GM12801 (cell line): Measurements from ENCODE around the gene RAB7A.

ENCODE experiments used
- CTCF ChIP-seq: IDR thresholded peaks from one replicate; pipeline ENCODE4 v1.5.1; 2011; ENCODE audit warnings: control low read depth; ENCODE audit not compliant: insufficient read length; ENCODE audit errors: extremely low read depth

Gene RAB7A

GRCh38 chr3:128763967-128764366, 38.0 kb downstream of the RAB7A start:
- TF ChIP-seq CTCF: no peak

GRCh38 chr3:128764863-128765262, 38.9 kb downstream of the RAB7A start:
- no peak for TF ChIP-seq CTCF

- TF ChIP-seq CTCF: no peak
These were observed 41.2 kb downstream of the RAB7A start for GRCh38 chr3:128767094-128767750.

- TF ChIP-seq CTCF: no peak
These were observed 42.5 kb downstream of the RAB7A start for GRCh38 chr3:128768471-128768870.

- no peak for TF ChIP-seq CTCF
These were observed 44.4 kb downstream of the RAB7A start for GRCh38 chr3:128770387-128770786.

GRCh38 chr3:128775241-128775640, 49.3 kb downstream of the RAB7A start:
- no peak for TF ChIP-seq CTCF

GRCh38 chr3:128775906-128776542, 50.0 kb downstream of the RAB7A start:
- TF ChIP-seq CTCF: no peak
